LoVo (cell line): ENCODE data around the gene FHAD1.
"Not testable (repeated sequence)": the region's sequence is repeated elsewhere in the genome, so short reads cannot be mapped to it uniquely, and the experiment has no call there.

ENCODE experiments used
- DNase-seq: peaks from one replicate; pipeline ENCODE4 v3.0.0-alpha.2; 2016; ENCODE audit warnings: low spot score

FHAD1 gene

DNA sequence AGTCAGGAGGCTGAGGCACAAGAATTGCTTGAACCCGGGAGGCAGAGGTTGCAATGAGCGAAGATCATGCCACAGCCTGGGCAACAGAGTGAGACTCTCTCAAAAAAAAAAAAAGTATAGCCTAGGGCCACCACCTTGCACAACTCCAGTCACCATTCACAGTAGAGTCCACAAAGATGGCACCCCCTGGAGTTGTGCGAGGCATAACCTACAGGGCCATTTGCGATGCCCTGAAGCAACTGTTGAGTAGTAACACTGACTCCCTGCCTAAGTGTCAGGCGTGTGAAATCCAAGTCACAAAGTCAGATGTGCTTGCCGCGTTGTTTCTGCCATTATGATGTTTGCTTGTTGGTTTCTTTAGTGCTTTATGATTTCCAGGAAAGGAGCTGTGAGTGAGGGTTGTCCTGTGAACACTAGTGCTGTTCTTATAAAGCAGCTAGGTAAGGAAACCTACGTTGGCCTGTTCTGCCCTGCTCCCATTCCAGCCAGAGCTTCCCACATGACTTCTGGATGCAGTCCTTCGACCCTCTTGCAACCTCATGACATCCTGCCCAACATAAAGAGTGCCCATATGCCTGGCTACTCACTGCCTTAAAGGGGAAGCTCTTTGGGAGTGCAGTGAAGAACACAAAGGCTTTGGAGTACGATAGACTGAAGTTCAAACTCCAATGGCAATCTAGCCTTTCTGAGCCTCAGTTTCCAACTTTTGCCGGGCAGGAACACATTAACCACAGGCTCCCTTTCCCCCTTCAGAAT lies 29.8 kb downstream of the FHAD1 start:
- DNase-seq: no peak

DNA sequence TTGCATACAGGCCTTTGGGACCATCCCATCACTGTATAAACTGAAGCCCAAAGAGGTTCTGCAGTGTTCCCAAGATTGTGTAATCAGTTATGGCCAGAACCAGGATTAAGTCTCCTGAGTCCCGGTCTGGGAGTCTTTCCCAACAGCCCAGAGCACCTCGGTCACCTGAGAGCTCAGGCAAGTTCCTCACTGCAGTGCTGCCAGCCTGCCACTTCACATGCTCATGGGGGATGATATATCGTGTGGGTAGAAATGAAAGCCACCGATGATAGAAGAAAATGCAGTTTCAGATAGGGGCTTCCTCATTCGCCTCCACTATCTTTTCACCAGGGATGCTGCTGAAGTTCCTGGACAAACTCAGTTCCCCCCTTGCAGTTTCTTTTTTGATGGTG lies 30.4 kb downstream of the FHAD1 start:
- DNase-seq: no peak

DNA sequence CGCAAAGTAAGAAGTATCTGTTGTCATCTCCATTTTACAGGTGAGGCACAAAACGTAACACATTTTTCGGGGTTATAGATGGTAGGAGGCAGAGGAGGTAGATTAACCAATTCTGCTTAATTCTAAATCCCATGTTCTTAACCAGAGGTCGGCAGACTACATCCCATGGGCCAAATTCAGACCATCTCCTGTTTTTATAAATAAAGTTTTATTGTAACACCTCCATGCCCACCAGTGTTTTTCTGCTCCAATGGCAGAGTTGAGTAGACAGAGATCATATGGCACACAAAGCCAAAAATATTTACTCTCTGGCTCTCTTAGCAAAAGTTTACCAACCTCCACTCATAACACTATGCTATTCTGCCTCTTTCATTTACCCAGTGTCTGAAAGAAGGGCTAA lies 30.9 kb downstream of the FHAD1 start:
- DNase-seq: no peak

DNA sequence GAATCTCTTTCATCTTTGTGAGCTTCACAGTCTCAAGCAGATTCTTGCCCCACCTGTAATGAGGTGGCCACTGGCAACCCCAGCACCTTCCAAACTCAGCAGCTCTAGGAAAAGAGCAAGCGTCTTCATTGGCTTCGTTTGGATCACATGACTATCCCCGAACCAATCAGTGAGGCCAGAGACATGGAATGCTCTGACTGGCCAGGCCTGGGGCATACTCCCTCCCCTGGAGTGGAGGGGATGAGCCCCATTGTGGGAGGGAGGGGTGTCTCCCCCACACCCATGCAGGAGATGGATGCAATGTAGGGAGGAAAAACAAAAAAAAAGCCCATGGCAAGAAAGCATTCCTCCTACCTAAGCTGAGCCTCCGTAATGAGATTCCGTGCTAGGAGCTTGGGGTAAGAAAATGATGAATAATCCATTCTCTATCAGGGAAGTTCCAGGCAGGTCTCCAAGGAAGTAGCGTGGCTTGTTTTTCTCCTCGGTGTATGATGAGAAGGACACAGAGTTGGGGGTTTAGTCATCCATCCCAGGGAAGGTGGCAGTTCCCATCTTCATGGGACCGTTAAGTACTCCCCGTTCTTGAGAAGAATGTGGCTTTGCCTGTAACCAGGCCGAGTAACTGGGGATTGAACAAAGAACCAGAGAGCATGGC lies 32.7 kb downstream of the FHAD1 start:
- DNase-seq: no peak

DNA sequence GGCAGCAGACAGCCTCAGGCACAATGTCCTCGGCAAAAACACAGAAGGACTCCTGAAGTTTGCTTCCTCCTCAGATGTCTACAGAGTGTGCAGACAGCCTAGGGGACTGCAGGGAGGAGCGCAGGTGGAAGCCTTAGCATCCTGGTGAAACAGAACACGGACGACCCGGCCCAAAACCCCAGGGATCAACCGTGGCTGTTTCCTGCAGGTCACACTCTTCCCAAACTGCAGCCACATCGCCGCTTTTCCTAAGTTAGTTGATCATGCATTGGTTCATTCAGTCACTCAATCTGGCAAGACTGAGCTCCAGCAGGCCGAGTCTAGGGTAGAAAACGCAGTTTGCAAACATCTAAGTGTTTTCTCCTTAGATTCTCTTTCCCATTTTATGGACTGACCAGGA lies 33.4 kb downstream of the FHAD1 start:
- no peak for DNase-seq

DNA sequence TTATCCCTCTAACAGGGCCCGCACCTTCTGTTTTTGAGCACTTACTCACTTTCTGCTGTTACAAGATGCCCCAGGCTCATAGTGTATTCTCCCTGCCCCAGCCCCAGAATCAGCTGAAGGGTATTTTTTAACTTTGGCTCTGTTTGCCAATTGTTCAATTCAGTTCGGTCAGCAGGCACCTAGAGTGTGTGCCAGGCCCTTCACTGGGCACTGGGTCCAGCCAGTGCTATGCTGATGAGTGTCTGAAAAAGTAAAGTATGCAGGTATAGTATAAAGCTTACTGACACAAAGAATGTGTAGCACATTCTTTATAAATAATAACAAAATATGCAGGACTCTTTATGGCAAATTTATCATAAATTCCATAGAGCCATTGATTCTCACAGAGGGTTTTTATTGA lies 35.0 kb downstream of the FHAD1 start:
- DNase-seq: no peak

DNA sequence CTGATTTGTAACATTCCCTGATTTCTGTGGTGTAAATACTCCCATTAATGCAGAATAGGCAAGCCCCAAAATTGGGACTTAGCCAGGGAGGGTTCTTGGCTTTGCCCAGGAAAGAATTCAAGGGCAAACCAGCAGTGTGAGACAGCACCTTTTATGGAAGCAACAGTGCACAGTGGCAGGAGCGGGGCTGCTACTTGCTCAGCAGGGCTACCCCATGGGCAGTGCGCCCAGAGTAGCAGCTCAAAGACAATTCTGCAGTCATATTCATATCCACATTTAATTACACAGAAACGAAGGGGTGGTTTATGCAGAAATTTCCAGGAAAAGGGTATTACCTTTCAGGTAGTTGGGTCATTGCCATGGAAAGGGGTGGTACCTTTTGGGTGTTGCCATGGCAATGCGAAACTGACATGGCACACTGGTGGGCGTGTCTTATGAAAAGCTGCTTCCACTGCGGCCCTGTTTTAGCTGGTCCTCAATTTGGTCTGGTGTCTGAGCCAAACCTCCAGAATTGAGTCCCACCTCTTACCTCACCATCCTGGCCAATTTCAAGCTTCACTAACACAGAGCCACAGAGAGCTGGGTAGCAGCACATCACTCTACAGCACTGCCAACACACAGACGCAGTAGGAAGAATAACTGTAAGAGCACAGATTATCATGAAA lies 35.9 kb downstream of the FHAD1 start:
- DNase-seq: no peak

DNA sequence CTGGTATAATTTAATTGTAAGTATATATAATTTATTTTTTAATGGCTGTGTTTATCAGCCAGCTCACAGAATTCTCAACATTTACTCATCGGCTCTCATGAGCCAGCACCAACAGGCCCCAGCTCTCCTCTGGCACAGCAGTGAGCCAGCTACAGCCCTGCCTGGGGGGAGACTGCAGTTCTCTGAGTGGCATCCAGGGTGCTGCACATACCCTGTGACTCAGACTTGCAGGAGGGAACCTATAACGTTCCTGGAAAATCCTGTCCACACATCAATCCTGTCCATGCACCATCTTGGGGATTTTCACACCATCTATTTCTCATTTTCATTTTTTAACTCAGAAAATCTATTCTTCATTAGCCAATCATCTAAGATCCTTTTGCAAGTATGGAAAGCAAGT lies 36.5 kb downstream of the FHAD1 start:
- no peak for DNase-seq

DNA sequence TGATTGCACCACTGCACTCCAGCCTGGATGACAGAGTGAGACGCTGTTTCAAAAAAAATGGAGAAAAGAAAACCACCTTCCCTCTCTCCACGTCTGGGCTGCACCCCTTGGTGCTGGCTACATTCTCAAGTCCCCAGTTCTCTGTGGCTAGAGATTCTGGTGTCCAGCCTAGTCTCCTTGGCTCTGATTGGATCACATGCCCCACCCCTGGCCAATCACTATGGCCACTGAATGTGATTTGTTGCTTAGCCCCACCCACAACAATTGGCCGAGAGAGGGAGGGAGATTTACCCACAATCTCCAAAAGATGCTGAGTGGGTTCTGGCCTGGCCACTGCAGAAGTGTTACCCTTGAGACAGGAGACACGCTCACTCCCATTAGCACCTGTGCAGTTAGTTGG lies 39.4 kb downstream of the FHAD1 start:
- no peak for DNase-seq

DNA sequence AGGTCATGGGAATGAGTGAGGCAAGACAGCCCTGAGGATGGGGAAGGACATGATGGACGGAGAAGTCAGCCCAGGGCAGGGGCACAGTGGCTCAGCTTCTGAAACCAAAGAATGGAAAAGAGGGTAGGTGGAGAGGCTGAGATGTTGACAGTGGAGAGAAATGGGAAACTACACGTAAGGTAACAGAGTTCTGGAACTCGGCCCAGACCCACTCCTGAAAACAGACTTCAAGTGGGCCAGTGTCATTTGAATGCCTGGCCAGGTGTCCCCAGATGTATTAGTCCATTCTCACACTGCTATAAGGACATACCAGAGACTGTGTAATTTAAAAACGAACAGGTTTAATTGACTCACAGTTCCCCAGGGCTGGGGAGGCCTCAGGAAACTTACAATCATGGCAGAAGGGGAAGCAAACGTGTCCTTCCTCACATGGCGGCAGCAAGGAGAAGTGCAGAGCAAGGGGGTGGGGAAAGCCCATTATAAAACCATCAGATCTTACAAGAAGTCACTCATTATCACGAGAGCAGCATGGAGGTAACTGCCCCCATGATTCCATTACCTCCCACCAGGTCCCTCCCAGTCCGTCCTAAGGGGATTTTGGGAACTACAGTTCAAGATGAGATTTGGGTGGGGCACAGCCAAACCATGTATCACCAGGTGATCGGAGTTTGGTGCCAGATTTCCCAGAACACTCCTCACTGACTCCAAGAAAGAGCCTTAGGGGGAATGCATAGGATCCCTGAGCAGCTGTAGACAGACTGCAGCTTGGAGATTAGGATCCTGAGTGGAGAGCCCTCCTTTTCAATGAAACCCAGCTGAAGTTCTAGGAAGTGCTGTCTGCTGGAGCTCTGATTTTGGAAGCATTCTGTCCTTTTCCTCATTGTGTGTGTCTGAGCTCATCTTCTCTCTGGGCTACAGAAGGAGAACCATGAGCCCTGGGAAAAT lies 40.3 kb downstream of the FHAD1 start:
- no peak for DNase-seq

DNA sequence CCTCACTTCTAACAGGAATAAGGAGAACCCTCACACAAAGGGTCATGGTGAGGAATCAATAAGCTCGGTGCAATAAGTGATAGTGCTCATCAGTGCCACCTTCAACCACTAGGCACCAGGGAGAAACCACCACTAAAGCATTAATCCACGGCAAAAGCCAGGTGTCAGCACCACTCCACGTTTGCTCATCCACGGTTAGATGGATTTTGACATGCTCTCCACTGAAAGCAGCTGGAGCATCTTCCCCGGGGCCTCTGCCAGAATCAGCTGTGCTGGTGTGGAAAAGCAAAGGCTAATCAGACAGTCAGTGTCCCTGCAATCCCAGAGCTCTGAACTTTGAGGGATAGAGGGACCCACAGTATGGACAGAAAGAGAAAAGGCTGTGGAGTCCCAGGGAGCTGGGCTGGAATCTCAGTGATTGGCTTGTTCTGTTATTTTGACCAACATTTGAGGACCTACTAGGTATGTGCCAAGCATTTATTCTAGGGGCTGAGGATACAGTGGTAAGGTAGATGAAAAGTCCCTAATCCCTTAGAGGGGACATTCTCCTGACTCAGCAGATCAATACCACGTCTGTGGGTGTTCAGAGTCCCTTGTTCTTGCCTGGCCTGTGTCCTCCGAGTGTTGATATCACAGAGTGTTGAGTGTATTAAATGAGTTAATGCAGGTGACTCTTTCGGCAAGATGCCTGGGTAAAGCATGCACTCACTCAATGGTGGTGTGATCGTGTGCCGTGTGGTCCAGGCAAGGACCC lies 41.3 kb downstream of the FHAD1 start:
- no peak for DNase-seq

DNA sequence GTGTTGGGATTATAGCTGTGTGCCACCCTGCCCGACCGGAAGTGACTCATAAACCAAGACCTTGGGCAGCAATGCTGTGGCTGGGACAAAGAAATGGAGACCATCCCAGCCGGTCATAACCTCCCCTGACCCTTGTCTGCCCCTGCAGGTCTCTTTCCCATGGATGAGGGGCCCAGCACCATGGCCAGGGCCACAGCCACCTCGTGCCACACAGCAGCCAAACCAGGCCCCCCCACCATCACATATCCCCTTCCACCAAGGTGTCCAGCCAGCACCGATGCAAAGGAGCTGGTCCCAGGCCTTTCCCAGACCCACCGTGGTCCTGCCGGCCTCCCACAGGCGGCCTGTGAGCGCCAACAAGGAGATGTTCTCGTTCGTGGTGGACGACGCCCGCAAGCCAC lies 42.2 kb downstream of the FHAD1 start:
- no peak for DNase-seq

DNA sequence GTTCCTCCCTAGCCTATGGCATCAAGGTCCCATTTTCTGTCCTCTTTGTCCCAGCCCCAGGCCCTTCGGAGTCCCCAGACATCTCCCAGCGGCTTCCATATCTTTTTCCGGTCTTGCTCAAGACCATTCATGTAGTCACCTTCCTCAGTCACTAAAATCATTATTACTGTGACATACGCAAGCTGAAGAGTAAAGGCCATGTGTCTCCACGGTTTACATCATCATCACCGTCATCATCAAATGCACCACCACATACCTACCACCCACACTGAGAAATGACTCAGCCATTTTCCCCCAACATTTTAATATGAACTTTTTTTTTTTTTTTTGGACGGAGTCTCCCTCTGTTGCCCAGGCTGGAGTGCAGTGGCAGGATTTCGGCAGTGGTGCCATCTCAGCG lies 43.4 kb downstream of the FHAD1 start:
- DNase-seq: no peak

DNA sequence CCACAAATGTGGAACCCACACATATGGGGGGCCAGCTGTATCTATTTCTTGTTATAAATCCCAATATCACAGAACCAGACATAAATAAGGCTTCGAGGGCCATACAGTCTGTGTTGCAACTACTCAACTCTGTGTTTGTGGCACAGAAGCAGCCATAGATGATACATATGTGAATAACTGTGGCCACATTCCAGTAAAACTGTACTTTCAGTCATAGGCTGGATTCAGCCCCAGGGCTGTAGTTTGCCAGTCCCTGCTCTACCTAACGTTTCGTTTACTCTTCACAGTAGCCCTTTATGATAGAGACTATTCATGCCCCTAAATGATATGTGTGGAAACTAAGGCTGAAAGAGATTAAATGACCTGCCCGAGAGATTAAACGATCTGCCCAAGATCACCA lies 48.7 kb downstream of the FHAD1 start:
- DNase-seq: no peak

DNA sequence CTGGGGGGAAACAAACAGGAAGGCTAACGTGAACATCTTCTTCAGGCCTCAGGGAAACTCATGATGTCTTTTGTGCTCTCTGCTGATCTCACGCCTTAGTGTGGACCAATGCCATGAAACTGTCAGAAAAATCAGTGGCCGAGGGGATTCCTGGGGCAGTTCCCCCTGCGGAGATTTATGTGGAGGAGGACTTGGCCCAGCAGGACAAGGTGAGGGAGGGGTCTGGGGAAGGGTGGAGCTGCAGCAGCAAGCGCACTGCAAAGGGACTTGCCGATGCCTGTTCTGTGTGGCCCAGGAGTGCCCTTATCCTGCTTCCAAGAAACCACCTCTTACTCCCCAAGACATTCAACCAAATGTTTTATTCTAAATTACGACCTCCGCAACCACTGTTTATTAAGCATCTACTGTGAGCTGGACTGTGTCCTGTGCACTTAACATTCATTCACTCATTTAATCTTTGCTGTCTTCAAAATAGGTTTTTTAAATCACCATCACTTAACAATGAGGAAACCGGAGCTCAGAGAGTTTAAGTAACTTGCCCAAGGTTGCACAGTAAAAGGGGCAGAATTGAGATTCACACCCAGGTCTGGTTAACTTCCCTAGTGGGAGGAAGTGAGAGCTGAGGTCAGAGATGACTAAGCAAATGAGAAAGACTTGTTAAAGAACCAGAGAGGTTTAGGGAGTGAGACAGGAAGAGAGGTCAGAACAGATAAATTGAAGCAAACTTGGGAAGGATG lies 49.7 kb downstream of the FHAD1 start:
- DNase-seq: no peak

DNA sequence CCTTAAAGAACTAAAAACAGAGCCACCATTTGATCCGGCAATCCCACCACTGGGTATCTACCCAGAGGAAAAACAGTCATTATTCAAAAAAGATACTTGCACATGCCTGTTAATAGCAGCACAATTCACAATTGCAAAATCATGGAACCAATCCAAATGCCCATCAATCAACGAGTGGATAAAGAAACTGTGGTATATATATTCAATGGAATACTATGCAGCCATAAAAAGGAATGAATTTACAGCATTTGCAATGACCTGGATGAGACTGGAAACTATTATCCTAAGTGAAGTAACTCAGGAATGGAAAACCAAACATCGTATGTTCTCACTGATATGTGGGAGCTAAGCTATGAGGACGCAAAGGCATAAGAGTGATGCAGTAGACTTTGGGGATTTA lies 51.0 kb downstream of the FHAD1 start:
- DNase-seq: not testable (repeated sequence)

DNA sequence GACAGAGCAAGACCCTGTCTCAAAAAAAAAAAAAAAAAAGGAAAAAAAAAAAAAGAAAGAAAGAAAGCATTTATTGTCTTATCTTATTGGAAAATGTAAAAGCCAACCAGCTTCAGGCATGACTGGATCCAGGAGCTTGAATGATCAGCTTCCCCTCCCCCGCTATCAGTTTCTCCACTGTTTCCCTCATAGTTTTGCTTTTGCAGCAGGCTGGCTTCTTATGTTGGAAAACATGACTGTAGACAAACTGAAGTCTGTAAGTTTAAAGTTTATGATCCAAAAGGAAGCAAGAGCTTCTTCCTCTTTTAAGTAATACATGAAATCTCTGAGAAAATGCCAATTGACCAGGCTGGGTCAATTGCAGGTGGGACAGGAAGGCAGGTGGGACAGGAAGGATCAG lies 52.2 kb downstream of the FHAD1 start:
- DNase-seq: no peak

DNA sequence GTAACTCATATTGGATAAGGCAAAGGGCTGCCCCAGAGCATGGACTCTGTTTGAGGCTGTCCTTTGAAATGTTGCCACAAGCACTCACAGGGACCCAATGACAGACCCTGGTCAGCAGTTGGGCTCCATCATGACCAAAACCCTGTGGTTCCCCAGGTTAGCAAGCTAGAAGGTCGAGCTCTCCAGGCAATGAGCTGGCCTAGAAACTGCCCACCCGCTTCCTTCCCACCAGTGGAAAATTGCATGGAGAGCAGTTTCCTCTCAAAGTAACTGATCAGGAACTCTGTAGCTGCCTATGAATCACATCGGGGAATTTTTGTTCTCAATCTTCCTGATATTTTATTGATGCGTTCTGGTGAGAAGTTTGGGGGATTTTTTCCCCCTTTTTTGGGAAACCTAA lies 52.8 kb downstream of the FHAD1 start:
- DNase-seq: no peak

DNA sequence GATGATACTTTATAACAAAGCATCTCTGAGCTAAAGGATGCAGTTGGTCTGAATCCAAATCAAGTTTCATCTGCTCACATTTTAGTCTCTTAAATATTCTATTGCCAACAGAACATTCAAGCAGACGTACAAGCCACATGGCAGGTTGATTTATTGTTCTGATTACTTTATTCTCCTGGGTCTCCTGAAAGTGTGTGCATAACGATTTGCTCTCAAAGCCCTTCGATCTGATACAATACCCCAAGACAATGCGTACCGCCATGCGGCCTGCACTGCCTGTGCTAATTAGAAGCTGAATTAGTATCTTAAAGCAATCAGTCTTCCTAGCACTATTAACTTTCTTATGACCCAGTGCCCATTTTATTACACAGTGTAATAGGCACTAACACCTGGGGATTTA lies 56.9 kb downstream of the FHAD1 start:
- DNase-seq: no peak

DNA sequence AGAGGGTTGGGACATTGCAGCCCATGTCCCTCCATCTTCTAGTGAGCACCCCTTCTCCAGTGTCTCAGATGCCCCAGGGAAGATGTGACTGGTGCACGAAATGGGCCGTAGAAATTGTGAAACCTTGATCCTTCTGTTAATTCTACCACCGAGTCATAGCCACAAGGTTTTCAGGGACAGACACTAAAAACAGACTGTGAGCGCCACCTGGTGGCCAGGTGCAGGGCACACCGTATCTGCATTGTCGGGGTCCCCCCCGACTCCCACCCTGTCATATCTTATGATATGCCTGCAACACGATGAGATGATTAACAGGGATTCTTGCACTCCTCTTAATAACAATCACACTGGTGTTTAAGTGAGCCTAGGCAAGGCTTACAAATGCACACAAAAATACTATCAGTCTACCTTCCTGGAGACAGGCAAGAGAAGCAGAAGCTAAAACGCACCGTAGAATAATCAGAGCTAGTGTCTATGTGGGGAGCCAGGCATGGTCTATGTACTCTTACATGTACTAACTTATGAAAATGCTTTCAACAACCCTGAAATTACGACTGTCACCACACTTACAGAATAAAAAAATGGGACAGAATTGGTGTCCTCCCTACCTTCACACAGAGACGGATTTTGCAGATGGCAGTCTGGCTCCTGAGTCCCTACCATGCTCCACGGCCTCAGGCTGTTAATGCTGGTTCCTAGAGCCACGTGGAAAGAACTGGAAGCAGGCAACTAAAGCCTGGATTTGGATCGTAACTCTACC lies 57.9 kb downstream of the FHAD1 start:
- DNase-seq: peak; percentile 69
